Muscle of leg (tissue), 11 donors: ENCODE results near the gene NKAPL. TPM values are rescaled to one million over a fixed set of nuclear protein-coding genes. Genes with fewer than 3 reads are reported as not detected.

ENCODE experiments used
- DNase-seq: peaks from one replicate; pipeline ENCODE4 v3.0.0; 2013
- H3K27ac ChIP-seq: one replicate; pipeline ENCODE4 v1.5.1; 2013; ENCODE audit warnings: mild to moderate bottlenecking, low read length, control low read depth
- H3K27me3 ChIP-seq: one replicate; pipeline ENCODE4 v1.6.1; 2013; ENCODE audit warnings: low read length; ENCODE audit not compliant: control insufficient read depth, insufficient read depth
- H3K36me3 ChIP-seq: one replicate; pipeline ENCODE4 v1.6.1; 2013; ENCODE audit warnings: low read length; ENCODE audit not compliant: control insufficient read depth, insufficient read depth
- H3K4me1 ChIP-seq: one replicate; pipeline ENCODE4 v1.6.1; 2013; ENCODE audit warnings: low read length; ENCODE audit not compliant: control insufficient read depth, insufficient read depth
- H3K4me3 ChIP-seq: one replicate; pipeline ENCODE4 v1.5.1; 2013; ENCODE audit warnings: low read length, control low read depth
- H3K9me3 ChIP-seq: replicated peaks from 2 replicates; pipeline ENCODE4 v1.6.1; 2013; ENCODE audit warnings: low read depth, low read length; ENCODE audit not compliant: control insufficient read depth
- WGBS: methylation state at CpG from one replicate; pipeline ENCODE4 v1.1.5; 2013; ENCODE audit warnings: missing lambda C conversion rate; ENCODE audit not compliant: insufficient coverage; 5-methylcytosine and 5-hydroxymethylcytosine counted together
- polyA plus RNA-seq, 8 donors: library from polyadenylated mRNA; unstranded; fragments of 120-200 nt; gene quantifications; one replicate each; pipeline versions ENCODE4 v1.2.1 to v1.2.3, GENCODE V29; 2013; ENCODE audit warnings: inconsistent platforms in 1 of 8, low replicate concordance in 1 of 8; ENCODE audit not compliant: insufficient read length in 8 of 8, insufficient read depth in 1 of 8
- total RNA-seq: library from RNA; stranded (reverse); fragments of 120-200 nt; gene quantifications from one replicate; pipeline ENCODE4 v1.2.4, GENCODE V29; 2013

NKAPL gene
- total and polyA plus RNA-seq, 9 donors, result 0.64 to 1.4 (median 0.97) TPM

DNA sequence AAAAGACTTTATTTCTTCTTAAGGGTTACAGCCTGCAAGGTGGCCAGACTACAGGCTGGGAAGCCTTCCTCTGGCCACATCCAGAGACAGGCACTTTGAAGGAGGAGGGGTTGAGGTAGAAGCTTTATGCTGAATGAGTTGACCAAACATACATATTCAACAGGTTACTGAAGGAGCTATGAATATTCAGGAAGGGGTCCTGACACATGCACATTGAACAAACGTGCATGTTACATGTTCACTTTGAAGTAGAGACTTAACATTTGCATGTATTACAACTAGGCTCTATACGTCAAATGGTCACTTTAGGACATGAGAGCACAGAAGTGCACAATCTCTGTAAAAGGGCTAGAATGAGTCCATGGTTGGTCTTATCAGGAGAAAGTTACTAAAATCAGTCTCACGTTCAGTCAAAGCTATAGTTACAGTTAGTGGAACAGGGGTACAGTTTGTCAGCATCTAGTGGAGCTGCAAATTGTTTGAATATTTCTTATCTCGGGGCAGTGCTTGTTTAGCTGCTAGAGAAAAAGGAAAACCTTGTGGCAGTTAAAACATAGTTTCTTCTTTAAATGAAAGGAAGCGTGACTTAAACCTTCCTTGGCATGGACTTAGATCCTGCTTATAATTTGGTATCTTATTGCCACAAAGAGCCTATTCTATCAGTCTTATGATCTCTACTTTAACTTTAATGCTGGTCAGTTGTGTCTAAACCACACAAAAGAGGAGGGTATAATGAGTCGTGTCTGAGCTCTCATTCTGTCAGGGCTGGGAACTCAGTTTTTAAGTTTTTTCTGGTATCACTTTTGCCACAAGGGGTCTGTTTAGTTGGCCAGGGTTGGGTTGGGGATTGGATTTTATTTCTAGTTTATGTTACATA is 38.6 kb upstream of the NKAPL start:
- no peak for DNase-seq
- Histone ChIP-seq H3K4me1 (peaks cover 14% of the 10 kb centered on the region), H3K36me3 (no peaks in the 10 kb centered on the region), H3K27ac (no peak overlapping the region), H3K4me3 (no peak overlapping the region), H3K27me3 (peaks cover 37% of the 10 kb centered on the region), H3K9me3 (no peaks in the 10 kb centered on the region)
- 54% methylated on average over 3 of the region's 6 CpGs for WGBS

DNA sequence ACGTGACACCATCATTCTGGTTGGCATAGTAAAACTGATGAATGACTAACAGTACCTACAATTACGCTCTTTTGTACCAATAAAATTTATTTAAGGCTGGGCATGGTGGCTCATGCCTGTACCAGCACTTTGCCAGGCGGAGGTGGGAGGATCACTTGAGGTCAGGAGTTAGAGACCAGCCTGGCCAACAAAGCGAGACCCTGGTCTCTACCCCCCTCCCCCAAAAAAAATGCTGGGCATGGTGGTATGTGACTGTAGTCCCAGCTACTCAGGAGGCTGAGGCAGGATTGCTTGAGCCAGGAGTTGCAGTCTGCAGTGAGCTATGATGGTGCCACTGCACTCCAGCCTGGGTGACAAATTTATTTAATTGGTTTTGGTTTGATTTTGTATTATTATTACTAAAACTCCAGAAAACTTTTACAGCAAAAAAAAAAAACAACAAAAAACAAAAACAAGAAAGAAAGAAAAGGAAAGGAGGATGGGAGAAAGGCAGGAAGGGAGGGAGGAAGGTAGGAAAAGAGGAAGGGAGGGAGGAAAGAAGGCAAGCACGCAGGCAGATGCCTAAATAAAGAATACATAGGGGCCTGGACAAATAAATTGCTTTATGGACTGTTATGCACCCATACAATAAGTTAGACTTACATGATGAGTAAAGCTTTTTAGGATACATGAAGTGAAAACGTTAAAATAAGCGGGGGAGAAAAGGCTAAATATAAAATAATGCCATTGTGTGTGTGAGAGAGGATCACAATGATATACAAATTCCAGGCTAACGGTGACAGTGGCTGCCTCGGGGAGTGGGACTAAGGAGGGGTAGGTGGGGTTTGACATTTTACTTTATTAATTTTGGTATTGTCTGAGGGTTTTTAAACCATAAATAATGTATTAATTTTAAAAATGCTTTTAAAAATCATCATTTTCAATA is 34.7 kb upstream of the NKAPL start:
- WGBS, result 20% methylated on average over 2 of the region's 9 CpGs
- no peak for DNase-seq
- Histone ChIP-seq H3K9me3 (no peaks in the 10 kb centered on the region), H3K36me3 (peaks cover 23% of the 10 kb centered on the region), H3K4me3 (peak overlapping the region; percentile 80), H3K4me1 (peaks cover 11% of the 10 kb centered on the region), H3K27ac (peak overlapping the region; percentile 87), H3K27me3 (peaks cover 7% of the 10 kb centered on the region)

DNA sequence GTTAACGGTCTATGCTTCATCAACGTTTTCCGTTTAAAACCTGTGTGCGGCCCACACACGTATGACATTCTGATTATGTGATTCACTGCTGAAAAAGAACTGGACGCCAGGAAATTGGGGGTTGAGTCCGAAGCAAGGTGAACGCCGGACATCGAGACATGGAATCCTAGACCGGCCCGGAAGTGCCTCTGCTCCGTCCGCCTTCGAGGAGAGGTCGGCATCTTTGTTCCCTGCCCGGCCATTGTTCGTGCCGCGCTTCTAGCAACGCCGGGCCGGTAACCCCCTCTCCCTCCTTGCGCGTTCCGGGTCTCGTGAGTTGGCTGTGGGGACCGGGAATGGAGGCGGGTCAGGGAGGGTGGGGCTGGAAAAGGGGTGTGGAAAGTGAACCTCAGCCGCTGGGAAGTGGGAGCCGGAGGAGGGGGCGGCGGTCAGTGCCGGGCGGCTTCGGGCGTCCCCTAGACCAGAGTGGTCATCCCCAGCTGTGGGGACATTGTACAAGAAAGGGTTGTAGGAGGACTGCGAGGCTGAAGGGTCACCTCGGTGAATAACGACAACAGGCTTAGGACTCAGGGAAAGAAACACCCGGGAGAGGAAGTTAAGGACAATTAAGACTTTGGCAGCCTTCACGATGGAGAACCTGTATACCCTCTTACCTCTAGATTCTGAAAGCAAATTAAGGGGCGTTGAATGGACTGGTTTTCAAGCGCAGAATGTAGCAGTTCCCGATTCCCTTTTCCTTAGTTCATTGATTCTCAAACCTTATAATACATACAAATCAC is 33.9 kb upstream of the NKAPL start, which contains the start of gene ZSCAN9:
Gene ZSCAN9, plus strand, starts transcription at position 220 of the 779 bp plus-strand sequence. CDS start 1,810 bp downstream, outside the sequence.
- peak; percentile 97 for DNase-seq
- Histone ChIP-seq H3K27ac (peak within 1 kb of the TSS; percentile 87), H3K9me3 (no peaks in the 10 kb centered on the region), H3K4me1 (peaks cover 11% of the 10 kb centered on the region), H3K36me3 (peaks cover 30% of the 10 kb centered on the region), H3K27me3 (peaks cover 2% of the 10 kb centered on the region), H3K4me3 (peak within 1 kb of the TSS; percentile 80)
- 0% methylated on average over 25 of the region's 45 CpGs for WGBS

DNA sequence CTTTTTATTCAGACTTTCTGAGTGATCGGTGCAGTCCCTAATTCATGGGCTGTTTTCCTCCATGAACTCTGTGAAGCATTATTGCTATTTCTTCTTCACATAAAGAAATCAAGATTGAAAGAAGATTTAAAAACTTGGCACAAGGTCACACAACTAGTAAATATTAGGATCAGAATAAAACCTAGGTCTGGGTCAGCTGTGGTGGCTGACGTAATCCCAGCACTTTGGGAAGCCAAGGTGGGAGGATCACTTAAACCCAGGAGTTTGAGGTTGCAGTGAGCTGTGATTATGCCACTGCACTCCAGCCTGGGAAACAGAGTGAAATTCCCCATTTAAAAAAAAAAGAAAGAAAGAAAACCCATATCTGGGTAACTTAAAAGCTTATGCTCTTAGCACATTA is 32.6 kb upstream of the NKAPL start:
- no CpG with 5 or more reads among the region's 2 CpGs for WGBS
- Histone ChIP-seq H3K4me1 (peaks cover 11% of the 10 kb centered on the region), H3K9me3 (no peaks in the 10 kb centered on the region), H3K36me3 (peaks cover 41% of the 10 kb centered on the region), H3K27ac (no peak overlapping the region), H3K4me3 (no peak overlapping the region), H3K27me3 (peaks cover 2% of the 10 kb centered on the region)
- DNase-seq, result no peak

DNA sequence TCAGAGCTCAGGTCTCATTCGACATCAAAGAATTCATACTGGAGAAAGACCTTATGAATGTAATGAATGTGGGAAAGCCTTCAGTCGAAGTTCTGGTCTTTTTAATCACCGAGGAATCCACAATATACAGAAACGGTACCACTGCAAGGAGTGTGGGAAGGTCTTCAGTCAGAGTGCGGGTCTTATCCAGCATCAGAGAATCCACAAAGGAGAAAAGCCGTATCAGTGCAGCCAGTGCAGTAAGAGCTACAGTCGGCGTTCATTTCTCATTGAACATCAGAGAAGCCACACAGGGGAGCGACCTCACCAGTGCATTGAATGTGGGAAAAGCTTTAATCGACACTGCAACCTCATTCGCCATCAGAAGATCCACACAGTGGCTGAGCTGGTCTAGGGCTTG is 26.3 kb upstream of the NKAPL start:
- WGBS, result 98% methylated on average over 6 of the region's 11 CpGs
- peaks cover 54% of the 10 kb centered on the region for H3K36me3 ChIP-seq
- no peak overlapping the region for H3K27ac ChIP-seq
- H3K4me1 ChIP-seq, result no peaks in the 10 kb centered on the region
- H3K27me3 ChIP-seq, result no peaks in the 10 kb centered on the region
- no peaks in the 10 kb centered on the region for H3K9me3 ChIP-seq
- no peak for DNase-seq
- H3K4me3 ChIP-seq, result no peak overlapping the region

DNA sequence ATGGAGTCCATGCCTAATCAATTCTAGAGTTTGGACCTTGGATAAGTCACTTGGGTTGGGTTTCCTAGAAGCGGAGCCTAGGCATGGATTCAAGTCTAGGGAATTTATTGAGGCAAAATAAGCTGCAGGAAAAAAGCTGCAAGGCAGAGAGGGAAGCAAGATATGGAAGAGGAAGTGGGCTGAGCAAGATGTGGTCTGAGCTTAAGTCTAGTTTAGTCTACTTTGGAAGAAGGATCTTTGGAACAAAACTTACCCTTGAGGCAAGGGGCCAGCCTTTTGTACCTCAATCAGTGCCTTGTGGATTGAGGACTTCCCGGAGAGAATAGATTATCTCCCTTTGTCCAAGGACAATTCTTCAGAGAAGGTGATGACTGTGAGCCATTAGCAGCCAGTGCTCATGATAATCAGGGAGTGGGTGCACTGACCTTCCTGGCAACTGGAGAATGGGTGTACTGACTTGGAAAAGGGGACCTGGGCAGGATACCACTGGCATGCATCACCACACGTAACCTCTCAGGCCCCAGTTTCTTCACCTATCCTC is 23.1 kb upstream of the NKAPL start:
- Histone ChIP-seq H3K27ac (no peak overlapping the region), H3K9me3 (no peaks in the 10 kb centered on the region), H3K4me1 (no peaks in the 10 kb centered on the region), H3K4me3 (no peak overlapping the region), H3K36me3 (peaks cover 32% of the 10 kb centered on the region), H3K27me3 (no peaks in the 10 kb centered on the region)
- WGBS, result 88% methylated on average over 1 of the region's 3 CpGs
- DNase-seq, result peak; percentile 15

DNA sequence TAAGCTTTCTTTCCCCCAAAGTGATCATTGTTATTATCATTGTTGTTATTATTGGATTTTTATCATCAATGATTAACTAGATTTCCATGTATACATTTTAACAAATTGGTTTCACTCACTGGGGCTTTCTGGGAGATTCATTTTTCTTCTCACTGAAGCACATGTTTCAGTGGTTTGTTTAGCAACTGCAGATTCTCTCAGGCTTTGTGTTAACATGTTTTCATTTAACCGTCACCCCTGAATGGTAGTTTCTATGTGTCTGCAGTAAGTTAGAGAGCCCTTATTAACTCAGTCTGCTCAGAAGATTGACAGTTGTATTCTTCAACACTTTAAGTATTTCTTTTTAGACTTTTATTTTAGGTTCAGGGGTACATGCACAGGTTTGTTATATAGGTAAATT is 19.5 kb upstream of the NKAPL start:
- H3K27ac ChIP-seq, result no peak overlapping the region
- H3K27me3 ChIP-seq, result no peaks in the 10 kb centered on the region
- H3K4me1 ChIP-seq, result no peaks in the 10 kb centered on the region
- DNase-seq, result no peak
- no peak overlapping the region for H3K4me3 ChIP-seq
- H3K36me3 ChIP-seq, result peaks cover 11% of the 10 kb centered on the region
- no peaks in the 10 kb centered on the region for H3K9me3 ChIP-seq
- WGBS, result no CpG with 5 or more reads among the region's 1 CpG

DNA sequence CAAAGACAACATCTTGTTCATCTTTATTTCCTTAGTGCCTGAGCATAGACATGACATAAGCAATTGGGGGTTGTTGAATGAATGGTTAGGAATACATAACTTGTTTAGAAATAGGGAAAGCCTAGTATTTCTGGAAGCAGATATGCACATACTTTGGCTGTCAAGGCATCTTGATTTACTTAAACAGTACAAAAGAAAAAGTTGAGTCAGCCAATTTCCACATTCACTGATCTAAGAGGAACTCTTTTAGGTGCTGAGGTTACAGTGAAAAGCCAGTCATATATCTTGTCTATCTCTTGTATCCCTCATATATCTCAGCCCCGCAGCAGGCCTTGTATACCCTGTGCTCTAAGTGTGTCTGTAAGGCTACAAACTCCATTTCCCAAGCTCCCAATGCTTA is 18.6 kb upstream of the NKAPL start:
- Histone ChIP-seq H3K4me1 (no peaks in the 10 kb centered on the region), H3K27ac (no peak overlapping the region), H3K4me3 (no peak overlapping the region), H3K27me3 (no peaks in the 10 kb centered on the region), H3K36me3 (peaks cover 19% of the 10 kb centered on the region), H3K9me3 (no peaks in the 10 kb centered on the region)
- DNase-seq, result no peak
- WGBS, result no CpG with 5 or more reads among the region's 1 CpG

DNA sequence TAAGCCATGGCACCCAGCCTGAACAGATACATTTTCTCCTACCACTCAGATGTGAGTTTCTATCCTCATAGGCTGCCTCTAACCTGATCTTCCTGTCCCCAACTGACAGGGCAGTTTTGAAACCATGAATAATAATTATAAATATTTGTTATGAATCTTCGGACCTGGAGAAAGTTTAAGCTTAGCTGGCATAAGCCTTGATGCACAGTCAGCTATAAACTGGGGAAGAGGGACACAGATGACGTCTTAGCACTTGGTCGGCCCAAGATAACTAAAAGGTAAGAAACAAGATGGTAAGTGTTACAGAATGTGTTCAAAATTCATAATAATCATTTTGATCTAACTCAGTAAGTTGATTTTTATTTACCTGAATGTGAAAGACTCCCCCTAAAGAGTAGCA is 15.2 kb upstream of the NKAPL start:
- DNase-seq, result no peak
- no peaks in the 10 kb centered on the region for H3K27me3 ChIP-seq
- no peak overlapping the region for H3K27ac ChIP-seq
- no CpG with 5 or more reads among the region's 3 CpGs for WGBS
- no peaks in the 10 kb centered on the region for H3K4me1 ChIP-seq
- peaks cover 39% of the 10 kb centered on the region for H3K36me3 ChIP-seq
- no peak overlapping the region for H3K4me3 ChIP-seq
- H3K9me3 ChIP-seq, result no peaks in the 10 kb centered on the region
